HCT116 (cell line): ENCODE data around the gene OBSL1.

Experiments
- ELF1 ChIP-seq: IDR thresholded peaks from 2 replicates; pipeline ENCODE4 v1.6.1; 2012; ENCODE audit warnings: low read depth, borderline replicate concordance
- EZH2 ChIP-seq: fragments of 200-600 bp; sonication (generic); IDR thresholded peaks from 2 replicates; pipeline ENCODE4 v1.6.1; 2017; ENCODE audit warnings: antibody characterized with exemption, mixed run types
- POLR2AphosphoS5 ChIP-seq: IDR thresholded peaks from 2 replicates; pipeline ENCODE4 v1.6.1; 2011; ENCODE audit warnings: mild to moderate bottlenecking, low read depth, low read length, moderate library complexity
- TF ChIP-seq, protein P1 (sequence below), 3 experiments: fragments of 200-600 bp in 1 of 3; sonication (generic) in 1 of 3; IDR thresholded peaks in 2 of 3; conservative IDR thresholded peaks in 1 of 3; 2 replicates each; pipeline ENCODE4 v1.5.1; 2012 to 2017; ENCODE audit warnings: low read depth in 2 of 3, low read length in 2 of 3, antibody characterized with exemption in 1 of 3, borderline replicate concordance in 1 of 3, control low read depth in 1 of 3, mild to moderate bottlenecking in 1 of 3, mixed read lengths in 1 of 3, mixed run types in 1 of 3, moderate library complexity in 1 of 3; ENCODE audit not compliant: insufficient read depth in 1 of 3

DNA sequence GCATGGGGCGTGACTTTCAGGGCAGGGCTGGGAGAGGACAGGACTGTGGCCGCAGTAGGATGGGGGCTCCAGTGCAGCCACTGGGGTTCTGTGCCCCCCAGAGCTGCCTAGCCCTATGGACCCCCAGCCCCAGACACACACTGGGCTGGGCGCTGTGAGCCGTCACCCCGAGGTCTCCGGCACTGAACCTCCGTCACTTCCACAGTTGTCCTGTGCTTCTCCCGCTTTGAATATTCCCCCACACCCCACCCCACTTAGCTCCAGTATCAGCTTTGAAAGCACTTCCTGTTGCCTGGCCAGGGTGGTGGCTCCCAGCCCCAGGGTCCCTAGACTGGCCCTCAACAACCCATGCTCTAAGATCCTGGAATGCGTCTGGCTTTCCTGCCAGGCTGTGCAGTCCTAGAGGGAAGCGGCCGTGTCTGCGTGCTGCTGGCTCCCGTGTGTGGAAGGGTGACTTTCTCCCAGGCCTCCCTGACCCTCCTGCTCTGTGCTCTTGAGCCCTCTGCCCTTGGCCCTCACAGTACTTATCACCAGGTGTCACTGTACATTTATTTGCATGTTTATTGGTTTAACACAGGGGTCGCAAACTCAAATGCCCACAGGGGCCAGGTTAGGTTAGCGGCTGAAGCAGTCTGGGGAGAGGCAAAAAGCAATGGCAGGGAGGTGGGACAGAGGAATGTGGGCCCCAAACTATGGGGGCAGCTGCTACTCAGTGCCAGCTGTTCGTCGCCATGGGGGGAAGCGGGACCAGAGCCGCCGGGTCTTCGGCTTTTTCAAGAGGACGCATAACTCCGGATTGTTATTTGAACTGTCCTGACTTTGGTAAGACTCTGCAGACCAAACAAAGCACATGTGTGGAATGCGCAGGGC, 9.9 kb downstream of the OBSL1 start:
- TF ChIP-seq, protein P1, sequence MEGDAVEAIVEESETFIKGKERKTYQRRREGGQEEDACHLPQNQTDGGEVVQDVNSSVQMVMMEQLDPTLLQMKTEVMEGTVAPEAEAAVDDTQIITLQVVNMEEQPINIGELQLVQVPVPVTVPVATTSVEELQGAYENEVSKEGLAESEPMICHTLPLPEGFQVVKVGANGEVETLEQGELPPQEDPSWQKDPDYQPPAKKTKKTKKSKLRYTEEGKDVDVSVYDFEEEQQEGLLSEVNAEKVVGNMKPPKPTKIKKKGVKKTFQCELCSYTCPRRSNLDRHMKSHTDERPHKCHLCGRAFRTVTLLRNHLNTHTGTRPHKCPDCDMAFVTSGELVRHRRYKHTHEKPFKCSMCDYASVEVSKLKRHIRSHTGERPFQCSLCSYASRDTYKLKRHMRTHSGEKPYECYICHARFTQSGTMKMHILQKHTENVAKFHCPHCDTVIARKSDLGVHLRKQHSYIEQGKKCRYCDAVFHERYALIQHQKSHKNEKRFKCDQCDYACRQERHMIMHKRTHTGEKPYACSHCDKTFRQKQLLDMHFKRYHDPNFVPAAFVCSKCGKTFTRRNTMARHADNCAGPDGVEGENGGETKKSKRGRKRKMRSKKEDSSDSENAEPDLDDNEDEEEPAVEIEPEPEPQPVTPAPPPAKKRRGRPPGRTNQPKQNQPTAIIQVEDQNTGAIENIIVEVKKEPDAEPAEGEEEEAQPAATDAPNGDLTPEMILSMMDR (IDR thresholded peaks at IDR 0.05 in 2 of 3, conservative IDR thresholded peaks at IDR 0.05 in 1 of 3; ENCODE audit: borderline replicate concordance in 1 of 3, insufficient read depth in 1 of 3, low read depth in 2 of 3, low read length in 2 of 3), result no peak
- TF ChIP-seq ELF1, result no peak
- TF ChIP-seq POLR2AphosphoS5, result no peak
- no peak for TF ChIP-seq EZH2
